Measurements from ENCODE around the gene NPVF. TPM values are rescaled to one million over a fixed set of nuclear protein-coding genes. Genes with fewer than 3 reads are reported as not detected.

Gene NPVF
- total RNA-seq, 1 experiment from 2014 or later: not detected

DNA sequence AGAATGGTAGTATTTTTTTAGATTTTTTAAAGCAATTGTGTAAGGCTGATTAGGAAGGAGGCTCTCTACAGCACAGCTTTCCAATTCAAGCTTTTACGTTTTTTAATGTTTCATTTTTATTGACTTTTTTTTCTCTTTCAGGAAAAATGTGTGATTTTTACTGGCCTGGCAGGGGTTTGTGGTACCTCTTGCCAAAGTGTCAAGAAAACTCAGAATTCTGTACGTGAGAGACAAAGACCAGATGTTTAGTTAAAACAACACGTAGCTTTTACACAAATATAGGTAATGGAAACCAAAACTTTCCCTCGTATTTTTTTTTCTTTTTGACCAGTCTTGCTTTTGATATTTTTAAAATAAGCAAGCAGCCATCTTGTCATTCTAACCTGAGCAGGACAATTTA is 6.0 kb upstream of the NPVF start:
- Histone ChIP-seq H3K9me3 (ENCODE audit: control insufficient read depth, insufficient read depth, low read depth, low read length) (no peaks in the 10 kb centered on the region), H3K4me3 (ENCODE audit: low read depth in 2 of 2, low read length in 2 of 2) (no peak overlapping the region), H3K27ac (ENCODE audit: low read length) (no peak overlapping the region), H3K4me1 (ENCODE audit: control insufficient read depth, insufficient read depth, low read length) (no peaks in the 10 kb centered on the region), H3K27me3 (ENCODE audit: control insufficient read depth, insufficient read depth, low read length) (peaks cover 7% of the 10 kb centered on the region), H3K36me3 (ENCODE audit: control insufficient read depth, insufficient read depth, low read length) (no peaks in the 10 kb centered on the region)
- in situ Hi-C loops (cut with HindIII; ENCODE audit: low pct_unique_long_range_greater_than_20kb, low sequenced_read_pairs): no loop called here
- BruUV-seq (replicated peaks): no TSS peak
- ATAC-seq: no peak
- POLR2A ChIA-PET: no interaction called here
- no peak for TF ChIP-seq TCF7L2 (IDR thresholded peaks at IDR 0.05; ENCODE audit: low read depth, low read length)
- TF ChIP-seq SIN3A (IDR thresholded peaks at IDR 0.05; ENCODE audit: borderline replicate concordance, insufficient read depth, low read depth, low read length): no peak
- TF ChIP-seq POLR2AphosphoS5 (IDR thresholded peaks at IDR 0.05; ENCODE audit: low read depth, low read length): no peak
- TF ChIP-seq, protein P1, sequence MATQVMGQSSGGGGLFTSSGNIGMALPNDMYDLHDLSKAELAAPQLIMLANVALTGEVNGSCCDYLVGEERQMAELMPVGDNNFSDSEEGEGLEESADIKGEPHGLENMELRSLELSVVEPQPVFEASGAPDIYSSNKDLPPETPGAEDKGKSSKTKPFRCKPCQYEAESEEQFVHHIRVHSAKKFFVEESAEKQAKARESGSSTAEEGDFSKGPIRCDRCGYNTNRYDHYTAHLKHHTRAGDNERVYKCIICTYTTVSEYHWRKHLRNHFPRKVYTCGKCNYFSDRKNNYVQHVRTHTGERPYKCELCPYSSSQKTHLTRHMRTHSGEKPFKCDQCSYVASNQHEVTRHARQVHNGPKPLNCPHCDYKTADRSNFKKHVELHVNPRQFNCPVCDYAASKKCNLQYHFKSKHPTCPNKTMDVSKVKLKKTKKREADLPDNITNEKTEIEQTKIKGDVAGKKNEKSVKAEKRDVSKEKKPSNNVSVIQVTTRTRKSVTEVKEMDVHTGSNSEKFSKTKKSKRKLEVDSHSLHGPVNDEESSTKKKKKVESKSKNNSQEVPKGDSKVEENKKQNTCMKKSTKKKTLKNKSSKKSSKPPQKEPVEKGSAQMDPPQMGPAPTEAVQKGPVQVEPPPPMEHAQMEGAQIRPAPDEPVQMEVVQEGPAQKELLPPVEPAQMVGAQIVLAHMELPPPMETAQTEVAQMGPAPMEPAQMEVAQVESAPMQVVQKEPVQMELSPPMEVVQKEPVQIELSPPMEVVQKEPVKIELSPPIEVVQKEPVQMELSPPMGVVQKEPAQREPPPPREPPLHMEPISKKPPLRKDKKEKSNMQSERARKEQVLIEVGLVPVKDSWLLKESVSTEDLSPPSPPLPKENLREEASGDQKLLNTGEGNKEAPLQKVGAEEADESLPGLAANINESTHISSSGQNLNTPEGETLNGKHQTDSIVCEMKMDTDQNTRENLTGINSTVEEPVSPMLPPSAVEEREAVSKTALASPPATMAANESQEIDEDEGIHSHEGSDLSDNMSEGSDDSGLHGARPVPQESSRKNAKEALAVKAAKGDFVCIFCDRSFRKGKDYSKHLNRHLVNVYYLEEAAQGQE (IDR thresholded peaks at IDR 0.05; ENCODE audit: insufficient read depth in 1 of 2, low read depth in 2 of 2, low read length in 1 of 2): no peak
- TF ChIP-seq, protein P2, sequence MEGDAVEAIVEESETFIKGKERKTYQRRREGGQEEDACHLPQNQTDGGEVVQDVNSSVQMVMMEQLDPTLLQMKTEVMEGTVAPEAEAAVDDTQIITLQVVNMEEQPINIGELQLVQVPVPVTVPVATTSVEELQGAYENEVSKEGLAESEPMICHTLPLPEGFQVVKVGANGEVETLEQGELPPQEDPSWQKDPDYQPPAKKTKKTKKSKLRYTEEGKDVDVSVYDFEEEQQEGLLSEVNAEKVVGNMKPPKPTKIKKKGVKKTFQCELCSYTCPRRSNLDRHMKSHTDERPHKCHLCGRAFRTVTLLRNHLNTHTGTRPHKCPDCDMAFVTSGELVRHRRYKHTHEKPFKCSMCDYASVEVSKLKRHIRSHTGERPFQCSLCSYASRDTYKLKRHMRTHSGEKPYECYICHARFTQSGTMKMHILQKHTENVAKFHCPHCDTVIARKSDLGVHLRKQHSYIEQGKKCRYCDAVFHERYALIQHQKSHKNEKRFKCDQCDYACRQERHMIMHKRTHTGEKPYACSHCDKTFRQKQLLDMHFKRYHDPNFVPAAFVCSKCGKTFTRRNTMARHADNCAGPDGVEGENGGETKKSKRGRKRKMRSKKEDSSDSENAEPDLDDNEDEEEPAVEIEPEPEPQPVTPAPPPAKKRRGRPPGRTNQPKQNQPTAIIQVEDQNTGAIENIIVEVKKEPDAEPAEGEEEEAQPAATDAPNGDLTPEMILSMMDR (IDR thresholded peaks at IDR 0.05): no peak
- CTCF ChIA-PET: no interaction called here
- no peak for DNase-seq (ENCODE audit: low read depth, low spot score)
- intact Hi-C loops (cut with micrococcal nuclease; ENCODE audit: unreplicated experiment): no loop called here

DNA sequence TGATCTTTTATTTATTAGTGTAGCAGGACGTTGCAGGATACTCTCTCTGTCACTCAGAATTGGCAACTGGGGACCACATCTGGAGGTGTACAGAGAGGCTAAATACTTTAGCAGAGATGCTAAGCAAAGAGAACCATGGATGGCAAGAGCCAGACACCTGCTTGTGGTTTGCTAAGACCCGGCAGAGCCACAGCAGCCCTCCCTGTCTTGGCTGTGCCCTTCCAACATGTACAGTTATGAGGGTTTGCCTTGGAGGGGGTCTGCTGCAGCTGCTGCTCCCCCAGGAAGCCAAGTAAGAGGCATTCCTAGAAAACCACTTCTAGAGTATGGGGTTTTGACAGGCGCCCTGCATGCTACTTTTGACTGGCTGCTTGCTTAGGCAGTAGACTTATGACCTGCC is 5.1 kb downstream of the NPVF start:
- Histone ChIP-seq H3K36me3 (ENCODE audit: control insufficient read depth, insufficient read depth, low read length) (no peaks in the 10 kb centered on the region), H3K4me3 (ENCODE audit: low read depth in 2 of 2, low read length in 2 of 2) (no peak overlapping the region), H3K27ac (ENCODE audit: low read length) (no peak overlapping the region), H3K9me3 (ENCODE audit: control insufficient read depth, insufficient read depth, low read depth, low read length) (no peaks in the 10 kb centered on the region), H3K4me1 (ENCODE audit: control insufficient read depth, insufficient read depth, low read length) (no peaks in the 10 kb centered on the region), H3K27me3 (ENCODE audit: control insufficient read depth, insufficient read depth, low read length) (peaks cover 18% of the 10 kb centered on the region)
- ATAC-seq: no peak
- TF ChIP-seq, protein P2 (IDR thresholded peaks at IDR 0.05): no peak
- TF ChIP-seq, protein P1 (IDR thresholded peaks at IDR 0.05; ENCODE audit: insufficient read depth in 1 of 2, low read depth in 2 of 2, low read length in 1 of 2): no peak
- TF ChIP-seq TCF7L2 (IDR thresholded peaks at IDR 0.05; ENCODE audit: low read depth, low read length) (no peak), SIN3A (IDR thresholded peaks at IDR 0.05; ENCODE audit: borderline replicate concordance, insufficient read depth, low read depth, low read length) (no peak), POLR2AphosphoS5 (IDR thresholded peaks at IDR 0.05; ENCODE audit: low read depth, low read length) (no peak)
- intact Hi-C loops (cut with micrococcal nuclease; ENCODE audit: unreplicated experiment) (no loop called here), in situ Hi-C loops (cut with HindIII; ENCODE audit: low pct_unique_long_range_greater_than_20kb, low sequenced_read_pairs) (no loop called here)
- CTCF ChIA-PET: no interaction called here
- no peak for DNase-seq (ENCODE audit: low read depth, low spot score)
- BruUV-seq (replicated peaks): no TSS peak
- POLR2A ChIA-PET: no interaction called here
